Measurements from ENCODE around the gene ZNF485. TPM values are rescaled to one million over a fixed set of nuclear protein-coding genes. Genes with fewer than 3 reads are reported as not detected.

Gene ZNF485
- polyA plus RNA-seq, 1 donor (not counting 4 experiments of a cell fraction or from before 2014, with no cell fraction given) = 4.3 TPM

- H3K4me1 ChIP-seq (ENCODE audit: control insufficient read depth, extremely low read depth, insufficient read depth, low read length) = peaks cover 3% of the 10 kb centered on the region
- FAIRE-seq = no peak
- H3K27ac ChIP-seq (ENCODE audit: control insufficient read depth, insufficient read depth, low read length) = no peak overlapping the region
- no peaks in the 10 kb centered on the region for H4K20me1 ChIP-seq (ENCODE audit: control insufficient read depth, extremely low read depth, insufficient read depth, low read length)
- no peaks in the 10 kb centered on the region for H3K36me3 ChIP-seq (ENCODE audit: control insufficient read depth in 2 of 2, extremely low read depth in 1 of 2, insufficient read depth in 2 of 2, low read length in 2 of 2)
- no peak overlapping the region for H2AFZ ChIP-seq (ENCODE audit: control insufficient read depth, low read length)
- H3K4me3 ChIP-seq (ENCODE audit: control insufficient read depth in 2 of 3, extremely low read depth in 1 of 3, insufficient read depth in 2 of 3, low read depth in 1 of 3, low read length in 3 of 3) = no peak overlapping the region
- TF ChIP-seq CTCF (optimal IDR thresholded peaks at IDR 0.05 in 1 of 3, IDR thresholded peaks at IDR 0.05 in 1 of 3, conservative IDR thresholded peaks at IDR 0.05 in 1 of 3; ENCODE audit: extremely low read depth in 1 of 3, insufficient read depth in 2 of 3, low read length in 3 of 3) = no peak
- TF ChIP-seq EZH2 (IDR thresholded peaks at IDR 0.05; ENCODE audit: low read length) = no peak
- no peaks in the 10 kb centered on the region for H3K9me3 ChIP-seq (ENCODE audit: control insufficient read depth, low read depth, low read length)
- H3K9ac ChIP-seq (ENCODE audit: control insufficient read depth, extremely low read depth, insufficient read depth, low read length) = no peak overlapping the region
- H3K9me1 ChIP-seq (ENCODE audit: control insufficient read depth, extremely low read depth, insufficient read depth, low read length) = no peaks in the 10 kb centered on the region
- H3K27me3 ChIP-seq (ENCODE audit: control insufficient read depth, extremely low read depth, insufficient read depth, low read length) = no peaks in the 10 kb centered on the region
- dilution Hi-C loops (cut with MboI; ENCODE audit: extremely low pct_ligation_motif_present, low sequenced_read_pairs) = no loop called here
- H3K79me2 ChIP-seq (ENCODE audit: control insufficient read depth, insufficient read depth, low read length) = no peaks in the 10 kb centered on the region
- peak overlapping the region; percentile 65 for H3K4me2 ChIP-seq (ENCODE audit: control insufficient read depth, extremely low read depth, insufficient read depth, low read depth, low read length)
- DNase-seq (ENCODE audit: low read depth, low spot score) = no peak
These were observed 10.4 kb upstream of the ZNF485 start for GRCh38 chr10:43595739-43596298.

- dilution Hi-C loops (cut with MboI; ENCODE audit: extremely low pct_ligation_motif_present, low sequenced_read_pairs) = no loop called here
- no peak overlapping the region for H3K9ac ChIP-seq (ENCODE audit: control insufficient read depth, extremely low read depth, insufficient read depth, low read length)
- FAIRE-seq (no peak), DNase-seq (ENCODE audit: low read depth, low spot score) (no peak)
- no peak overlapping the region for H3K4me3 ChIP-seq (ENCODE audit: control insufficient read depth in 2 of 3, extremely low read depth in 1 of 3, insufficient read depth in 2 of 3, low read depth in 1 of 3, low read length in 3 of 3)
- H3K27ac ChIP-seq (ENCODE audit: control insufficient read depth, insufficient read depth, low read length) = no peak overlapping the region
- peaks cover 2% of the 10 kb centered on the region for H3K9me3 ChIP-seq (ENCODE audit: control insufficient read depth, low read depth, low read length)
- TF ChIP-seq EZH2 (IDR thresholded peaks at IDR 0.05; ENCODE audit: low read length) (no peak), CTCF (optimal IDR thresholded peaks at IDR 0.05 in 1 of 3, IDR thresholded peaks at IDR 0.05 in 1 of 3, conservative IDR thresholded peaks at IDR 0.05 in 1 of 3; ENCODE audit: extremely low read depth in 1 of 3, insufficient read depth in 2 of 3, low read length in 3 of 3) (no peak)
- H3K36me3 ChIP-seq (ENCODE audit: control insufficient read depth in 2 of 2, extremely low read depth in 1 of 2, insufficient read depth in 2 of 2, low read length in 2 of 2) = no peaks in the 10 kb centered on the region
- H3K9me1 ChIP-seq (ENCODE audit: control insufficient read depth, extremely low read depth, insufficient read depth, low read length) = no peaks in the 10 kb centered on the region
- H2AFZ ChIP-seq (ENCODE audit: control insufficient read depth, low read length) = no peak overlapping the region
- H3K27me3 ChIP-seq (ENCODE audit: control insufficient read depth, extremely low read depth, insufficient read depth, low read length) = no peaks in the 10 kb centered on the region
- H3K4me2 ChIP-seq (ENCODE audit: control insufficient read depth, extremely low read depth, insufficient read depth, low read depth, low read length) = no peak overlapping the region
- no peaks in the 10 kb centered on the region for H3K79me2 ChIP-seq (ENCODE audit: control insufficient read depth, insufficient read depth, low read length)
- H3K4me1 ChIP-seq (ENCODE audit: control insufficient read depth, extremely low read depth, insufficient read depth, low read length) = peaks cover 3% of the 10 kb centered on the region
- no peaks in the 10 kb centered on the region for H4K20me1 ChIP-seq (ENCODE audit: control insufficient read depth, extremely low read depth, insufficient read depth, low read length)
These were observed 9.7 kb upstream of the ZNF485 start for GRCh38 chr10:43596546-43596945.
